DMS79 treated with DMSO at 0.1 percent for 48 hours (cell line): ENCODE data around the gene SWSAP1.
"Not testable (repeated sequence)": the region's sequence is repeated elsewhere in the genome, so short reads cannot be mapped to it uniquely, and the experiment has no call there.

Experiments
- DNase-seq: peaks from one replicate; lab custom pipeline; 2025; lab: John Stamatoyannopoulos, UW

Gene SWSAP1

GRCh38 chr19:11379269-11379845 is 4.9 kb downstream of the SWSAP1 start:
- not testable (repeated sequence) for DNase-seq

GRCh38 chr19:11379857-11380350 is 5.4 kb downstream of the SWSAP1 start:
- DNase-seq, result no peak

GRCh38 chr19:11380653-11381537 is 6.4 kb downstream of the SWSAP1 start:
- DNase-seq, result no peak

- peak; percentile 52 for DNase-seq
These were observed 8.6 kb downstream of the SWSAP1 start for GRCh38 chr19:11382898-11383705.

GRCh38 chr19:11383706-11384048 is 9.2 kb downstream of the SWSAP1 start:
- peak; percentile 50 for DNase-seq

- no peak for DNase-seq
These were observed 10.3 kb downstream of the SWSAP1 start for GRCh38 chr19:11384778-11385129.

- DNase-seq, result no peak
These were observed 12.9 kb downstream of the SWSAP1 start for GRCh38 chr19:11387162-11388034.

GRCh38 chr19:11390359-11390758 is 15.9 kb downstream of the SWSAP1 start:
- DNase-seq, result no peak

- no peak for DNase-seq
These were observed 16.6 kb downstream of the SWSAP1 start for GRCh38 chr19:11390933-11391680.

GRCh38 chr19:11397089-11397610 is 22.7 kb downstream of the SWSAP1 start:
- no peak for DNase-seq

GRCh38 chr19:11399667-11400066 is 25.2 kb downstream of the SWSAP1 start:
- DNase-seq, result no peak

- DNase-seq, result no peak
These were observed 26.3 kb downstream of the SWSAP1 start for GRCh38 chr19:11400798-11401197.

- no peak for DNase-seq
These were observed 27.5 kb downstream of the SWSAP1 start for GRCh38 chr19:11401808-11402543.

GRCh38 chr19:11404588-11405222 is 30.2 kb downstream of the SWSAP1 start:
- DNase-seq, result no peak

GRCh38 chr19:11405846-11406643 is 31.6 kb downstream of the SWSAP1 start:
- no peak for DNase-seq

- DNase-seq, result not testable (repeated sequence)
These were observed 32.3 kb downstream of the SWSAP1 start for GRCh38 chr19:11406703-11407236.

- no peak for DNase-seq
These were observed 34.1 kb downstream of the SWSAP1 start for GRCh38 chr19:11408591-11408990.

GRCh38 chr19:11410682-11411081 is 36.2 kb downstream of the SWSAP1 start:
- no peak for DNase-seq
